Endothelial cell (in vitro differentiated cells): Measurements from ENCODE around the gene CDYL. TPM values are rescaled to one million over a fixed set of nuclear protein-coding genes. Genes with fewer than 3 reads are reported as not detected.

Source experiments
- DNase-seq: peaks from one replicate; pipeline ENCODE4 v3.0.0; 2021; ENCODE audit warnings: low spot score
- H3K27ac Mint-ChIP-seq: one replicate; pipeline ENCODE4 v1.8.0; 2021; ENCODE audit warnings: mixed read lengths, inconsistent platforms; ENCODE audit not compliant: unreplicated experiment
- H3K27me3 Mint-ChIP-seq: one replicate; pipeline ENCODE4 v1.8.0; 2021; ENCODE audit warnings: mild to moderate bottlenecking, moderate library complexity, mixed read lengths, inconsistent platforms; ENCODE audit not compliant: unreplicated experiment
- H3K36me3 Mint-ChIP-seq: one replicate; pipeline ENCODE4 v1.8.0; 2021; ENCODE audit warnings: mild to moderate bottlenecking, low read depth, mixed read lengths, inconsistent platforms; ENCODE audit not compliant: unreplicated experiment
- H3K4me1 Mint-ChIP-seq: one replicate; pipeline ENCODE4 v1.8.0; 2021; ENCODE audit warnings: mild to moderate bottlenecking, mixed read lengths, inconsistent platforms; ENCODE audit not compliant: unreplicated experiment
- H3K4me3 Mint-ChIP-seq: one replicate; pipeline ENCODE4 v1.8.0; 2021; ENCODE audit warnings: mild to moderate bottlenecking, mixed read lengths, inconsistent platforms; ENCODE audit not compliant: unreplicated experiment
- H3K9me3 Mint-ChIP-seq: one replicate; pipeline ENCODE4 v1.8.0; 2021; ENCODE audit warnings: mixed read lengths, inconsistent platforms; ENCODE audit not compliant: unreplicated experiment
- CTCF ChIP-seq: fragments of 200-600 bp; sonication (generic); IDR thresholded peaks from one replicate; pipeline ENCODE4 v1.5.0; 2021; ENCODE audit warnings: antibody characterized with exemption; ENCODE audit not compliant: unreplicated experiment
- total RNA-seq: library from RNA; stranded (reverse); fragmentation: NEBNext Ultra II Directional; extraction: Animal tissue kit (Norgen Biotek cat#: 25700); gene quantifications from one replicate; pipeline ENCODE4 v1.2.1, GENCODE V29; 2021; ENCODE audit not compliant: unreplicated experiment

CDYL gene
- total RNA-seq, 1 donor from 2014 or later, result 66.7 TPM

GRCh38 chr6:4953440-4953839 is 177.2 kb downstream of the CDYL start:
- no peak for TF ChIP-seq CTCF
- no peaks in the 10 kb centered on the region for H3K9me3 Mint-ChIP-seq
- no peak for DNase-seq
- peaks cover 28% of the 10 kb centered on the region for H3K36me3 Mint-ChIP-seq
- H3K27me3 Mint-ChIP-seq, result peaks cover 5% of the 10 kb centered on the region
- H3K27ac Mint-ChIP-seq, result no peak overlapping the region
- H3K4me1 Mint-ChIP-seq, result peaks cover 8% of the 10 kb centered on the region
- H3K4me3 Mint-ChIP-seq, result no peak overlapping the region

DNA sequence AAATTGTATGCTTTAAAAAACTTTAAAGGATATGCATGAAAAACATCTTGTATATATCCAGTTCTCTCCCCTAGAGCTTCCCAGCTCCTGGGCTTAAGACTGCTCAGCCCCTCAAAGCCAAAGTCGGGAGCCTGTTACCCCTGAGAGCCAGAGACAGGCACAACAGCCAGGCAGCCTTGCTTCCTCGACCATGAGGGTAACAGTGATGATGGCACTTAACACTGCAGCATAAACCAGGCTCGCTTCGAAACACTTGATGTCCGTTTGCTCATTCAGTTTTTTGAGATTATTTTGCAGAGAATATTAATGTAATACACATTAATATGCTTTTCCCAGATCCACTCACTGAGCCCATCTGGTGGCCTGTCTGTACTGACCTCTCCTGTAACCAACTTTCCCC is 180.4 kb downstream of the CDYL start:
- Mint-ChIP-seq H3K4me1 (no peaks in the 10 kb centered on the region), H3K36me3 (peaks cover 9% of the 10 kb centered on the region), H3K27me3 (no peaks in the 10 kb centered on the region), H3K27ac (no peak overlapping the region), H3K9me3 (no peaks in the 10 kb centered on the region), H3K4me3 (no peak overlapping the region)
- no peak for TF ChIP-seq CTCF
- DNase-seq, result no peak

GRCh38 chr6:4957521-4958231 is 181.5 kb downstream of the CDYL start:
- TF ChIP-seq CTCF, result no peak
- peaks cover 5% of the 10 kb centered on the region for H3K36me3 Mint-ChIP-seq
- H3K4me3 Mint-ChIP-seq, result no peak overlapping the region
- H3K9me3 Mint-ChIP-seq, result no peaks in the 10 kb centered on the region
- peak; percentile 34 for DNase-seq
- no peak overlapping the region for H3K27ac Mint-ChIP-seq
- no peaks in the 10 kb centered on the region for H3K27me3 Mint-ChIP-seq
- no peaks in the 10 kb centered on the region for H3K4me1 Mint-ChIP-seq

GRCh38 chr6:4958624-4959023 is 182.4 kb downstream of the CDYL start:
- Mint-ChIP-seq H3K4me3 (no peak overlapping the region), H3K36me3 (peaks cover 3% of the 10 kb centered on the region), H3K27ac (no peak overlapping the region), H3K4me1 (no peaks in the 10 kb centered on the region), H3K9me3 (no peaks in the 10 kb centered on the region), H3K27me3 (no peaks in the 10 kb centered on the region)
- DNase-seq, result no peak
- TF ChIP-seq CTCF, result no peak

- peaks cover 3% of the 10 kb centered on the region for H3K4me1 Mint-ChIP-seq
- no peak overlapping the region for H3K27ac Mint-ChIP-seq
- no peaks in the 10 kb centered on the region for H3K9me3 Mint-ChIP-seq
- H3K36me3 Mint-ChIP-seq, result no peaks in the 10 kb centered on the region
- TF ChIP-seq CTCF, result no peak
- DNase-seq, result no peak
- peaks cover 2% of the 10 kb centered on the region for H3K27me3 Mint-ChIP-seq
- H3K4me3 Mint-ChIP-seq, result no peak overlapping the region
These were observed 185.3 kb downstream of the CDYL start for GRCh38 chr6:4961322-4962168.
